HepG2 (cell line): Measurements from ENCODE around the gene RPRD1A.

Experiments used
- BRCA1 ChIP-seq: sonication (generic); formaldehyde crosslinking; IDR thresholded peaks from 2 replicates; pipeline ENCODE4 v1.4.0; 2020; ENCODE audit warnings: missing genetic modification reagents
- CREB1 ChIP-seq, 2 experiments: fragments of 450-650 bp in 1 of 2; IDR thresholded peaks; 2 replicates each; pipeline ENCODE4 v1.6.1; 2016 to 2017; ENCODE audit warnings: control low read depth in 1 of 2, mild to moderate bottlenecking in 1 of 2, missing compliant biosample characterization in 1 of 2, missing genetic modification characterization in 1 of 2
- GABPA ChIP-seq, 2 experiments: IDR thresholded peaks; 2 replicates each; pipeline ENCODE4 v1.6.1; 2011 to 2016; ENCODE audit warnings: low read depth in 2 of 2, low read length in 1 of 2, missing biosample characterization in 1 of 2, missing genetic modification characterization in 1 of 2
- HOXD1 ChIP-seq: sonication (generic); formaldehyde crosslinking; IDR thresholded peaks from 2 replicates; pipeline ENCODE4 v1.5.0; 2020; ENCODE audit warnings: missing genetic modification reagents
- JUN ChIP-seq: sonication (generic); formaldehyde crosslinking; IDR thresholded peaks from 2 replicates; pipeline ENCODE4 v1.4.0; 2020; ENCODE audit warnings: mild to moderate bottlenecking, missing genetic modification reagents
- POLR2A ChIP-seq, 2 experiments: IDR thresholded peaks; 2 replicates each; pipeline ENCODE4 v1.6.1; 2011; ENCODE audit warnings: low read depth in 2 of 2, low read length in 2 of 2, mild to moderate bottlenecking in 1 of 2, moderate library complexity in 1 of 2; ENCODE audit not compliant: insufficient read depth in 1 of 2
- TGIF2 ChIP-seq: IDR thresholded peaks from 2 replicates; pipeline ENCODE4 v1.6.1; 2016; ENCODE audit warnings: control low read depth, missing compliant biosample characterization
- U2AF2 ChIP-seq: fragments of 200-400 bp; formaldehyde crosslinking; IDR thresholded peaks from 2 replicates; pipeline ENCODE4 v1.6.1; 2017; ENCODE audit warnings: low read depth, mild to moderate bottlenecking, low read length
- ZNF501 ChIP-seq: sonication (generic); formaldehyde crosslinking; IDR thresholded peaks from 2 replicates; pipeline ENCODE4 v1.5.1; 2020; ENCODE audit warnings: mild to moderate bottlenecking, moderate library complexity, missing genetic modification reagents
- ZNF670 ChIP-seq: sonication (generic); formaldehyde crosslinking; IDR thresholded peaks from 2 replicates; pipeline ENCODE4 v1.8.0; 2022; ENCODE audit warnings: mild to moderate bottlenecking, missing genetic modification reagents, borderline replicate concordance
- TF ChIP-seq, protein P1 (sequence below): sonication (generic); formaldehyde crosslinking; IDR thresholded peaks from 2 replicates; pipeline ENCODE4 v1.5.0; 2020; ENCODE audit warnings: mild to moderate bottlenecking, missing genetic modification reagents, moderate library complexity
- TF ChIP-seq, protein P2 (sequence below): sonication (generic); formaldehyde crosslinking; conservative IDR thresholded peaks from 2 replicates; pipeline ENCODE4 v1.4.0; 2020; ENCODE audit warnings: missing genetic modification reagents

GRCh38 chr18:35999925-36000324, 67.4 kb downstream of the RPRD1A start:
- TF ChIP-seq ZNF501 (CRISPR knock-in tag) = no peak
- no peak for TF ChIP-seq GABPA (IDR thresholded peaks at IDR 0.05; ENCODE audit: low read depth, low read length)
- TF ChIP-seq GABPA (CRISPR knock-in tag; IDR thresholded peaks at IDR 0.05; ENCODE audit: low read depth) = no peak
- no peak for TF ChIP-seq POLR2A (IDR thresholded peaks at IDR 0.05; ENCODE audit: insufficient read depth in 1 of 2, low read depth in 2 of 2, low read length in 2 of 2)
- TF ChIP-seq, protein P1, sequence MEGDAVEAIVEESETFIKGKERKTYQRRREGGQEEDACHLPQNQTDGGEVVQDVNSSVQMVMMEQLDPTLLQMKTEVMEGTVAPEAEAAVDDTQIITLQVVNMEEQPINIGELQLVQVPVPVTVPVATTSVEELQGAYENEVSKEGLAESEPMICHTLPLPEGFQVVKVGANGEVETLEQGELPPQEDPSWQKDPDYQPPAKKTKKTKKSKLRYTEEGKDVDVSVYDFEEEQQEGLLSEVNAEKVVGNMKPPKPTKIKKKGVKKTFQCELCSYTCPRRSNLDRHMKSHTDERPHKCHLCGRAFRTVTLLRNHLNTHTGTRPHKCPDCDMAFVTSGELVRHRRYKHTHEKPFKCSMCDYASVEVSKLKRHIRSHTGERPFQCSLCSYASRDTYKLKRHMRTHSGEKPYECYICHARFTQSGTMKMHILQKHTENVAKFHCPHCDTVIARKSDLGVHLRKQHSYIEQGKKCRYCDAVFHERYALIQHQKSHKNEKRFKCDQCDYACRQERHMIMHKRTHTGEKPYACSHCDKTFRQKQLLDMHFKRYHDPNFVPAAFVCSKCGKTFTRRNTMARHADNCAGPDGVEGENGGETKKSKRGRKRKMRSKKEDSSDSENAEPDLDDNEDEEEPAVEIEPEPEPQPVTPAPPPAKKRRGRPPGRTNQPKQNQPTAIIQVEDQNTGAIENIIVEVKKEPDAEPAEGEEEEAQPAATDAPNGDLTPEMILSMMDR (CRISPR knock-in tag) = no peak
- TF ChIP-seq, protein P2, sequence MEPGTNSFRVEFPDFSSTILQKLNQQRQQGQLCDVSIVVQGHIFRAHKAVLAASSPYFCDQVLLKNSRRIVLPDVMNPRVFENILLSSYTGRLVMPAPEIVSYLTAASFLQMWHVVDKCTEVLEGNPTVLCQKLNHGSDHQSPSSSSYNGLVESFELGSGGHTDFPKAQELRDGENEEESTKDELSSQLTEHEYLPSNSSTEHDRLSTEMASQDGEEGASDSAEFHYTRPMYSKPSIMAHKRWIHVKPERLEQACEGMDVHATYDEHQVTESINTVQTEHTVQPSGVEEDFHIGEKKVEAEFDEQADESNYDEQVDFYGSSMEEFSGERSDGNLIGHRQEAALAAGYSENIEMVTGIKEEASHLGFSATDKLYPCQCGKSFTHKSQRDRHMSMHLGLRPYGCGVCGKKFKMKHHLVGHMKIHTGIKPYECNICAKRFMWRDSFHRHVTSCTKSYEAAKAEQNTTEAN = no peak
- TF ChIP-seq U2AF2 = no peak
- no peak for TF ChIP-seq BRCA1
- no peak for TF ChIP-seq ZNF670 (CRISPR knock-in tag)
- TF ChIP-seq CREB1 (IDR thresholded peaks at IDR 0.05) = no peak
- TF ChIP-seq CREB1 (CRISPR knock-in tag; IDR thresholded peaks at IDR 0.05) = no peak
- TF ChIP-seq TGIF2 (CRISPR knock-in tag) = no peak
- TF ChIP-seq HOXD1 (CRISPR knock-in tag) = no peak
- TF ChIP-seq JUN (CRISPR knock-in tag) = no peak
